ENCODE data around the gene ARL15.

GRCh38 chr5:54214722-54215121, 95.7 kb downstream of the ARL15 start:
- TF ChIP-seq CTCF (IDR thresholded peaks at IDR 0.05) (no peak), FOXM1 (IDR thresholded peaks at IDR 0.05; ENCODE audit: low read depth) (no peak), USF2 (IDR thresholded peaks at IDR 0.05; ENCODE audit: borderline replicate concordance, low read depth, low read length) (no peak), ZBTB33 (IDR thresholded peaks at IDR 0.05; ENCODE audit: borderline replicate concordance, low read depth) (no peak), RFX5 (IDR thresholded peaks at IDR 0.05; ENCODE audit: low read length) (no peak)

Data from SK-N-SH (cell line).